Inflammatory macrophage (primary cell): ENCODE measurements around the gene FAM193B.
"Not testable (repeated sequence)": the region's sequence is repeated elsewhere in the genome, so short reads cannot be mapped to it uniquely, and the experiment has no call there.

Experiments used
- DNase-seq, 2 donors: peaks; one replicate each; pipeline ENCODE4 v3.0.0-alpha.2; 2020 to 2022

FAM193B gene

GRCh38 chr5:177499842-177500241 is 54.5 kb downstream of the FAM193B start:
- no peak for DNase-seq

- DNase-seq, result no peak
Observed at GRCh38 chr5:177498013-177498787, 56.2 kb downstream of the FAM193B start.

GRCh38 chr5:177497292-177498012 is 56.9 kb downstream of the FAM193B start, which contains the start of gene PDLIM7:
Gene PDLIM7, minus strand, starts transcription at chr5:177497604. Its CDS starts 1,092 bp downstream, at chr5:177496512.
- peak; percentile 98 for DNase-seq

GRCh38 chr5:177496727-177497291 is 57.6 kb downstream of the FAM193B start:
- peak in 1 of 2 donors; percentile 53 for DNase-seq

GRCh38 chr5:177496070-177496726 is 58.2 kb downstream of the FAM193B start:
- DNase-seq, result no peak

GRCh38 chr5:177495243-177496060 is 58.9 kb downstream of the FAM193B start:
- peak; percentile 50 to 75 for DNase-seq

- DNase-seq, result peak; percentile 90 to 91
Observed at GRCh38 chr5:177494346-177495195, 59.8 kb downstream of the FAM193B start.

- DNase-seq, result peak in 1 of 2 donors; percentile 25
Observed at GRCh38 chr5:177493795-177494345, 60.5 kb downstream of the FAM193B start.

- DNase-seq, result no peak
Observed at GRCh38 chr5:177492841-177493240, 61.5 kb downstream of the FAM193B start.

- no peak for DNase-seq
Observed at GRCh38 chr5:177491983-177492746, 62.2 kb downstream of the FAM193B start.

GRCh38 chr5:177491429-177491945 is 62.9 kb downstream of the FAM193B start:
- peak in 1 of 2 donors; percentile 15 for DNase-seq

GRCh38 chr5:177490992-177491391 is 63.4 kb downstream of the FAM193B start:
- no peak for DNase-seq

- no peak for DNase-seq
Observed at GRCh38 chr5:177490311-177490991, 63.9 kb downstream of the FAM193B start.

GRCh38 chr5:177489119-177489716 is 65.1 kb downstream of the FAM193B start:
- DNase-seq, result no peak

- no peak for DNase-seq
Observed at GRCh38 chr5:177487975-177488374, 66.4 kb downstream of the FAM193B start.

GRCh38 chr5:177487144-177487543 is 67.2 kb downstream of the FAM193B start:
- no peak for DNase-seq

- no peak for DNase-seq
Observed at GRCh38 chr5:177486256-177486655, 68.1 kb downstream of the FAM193B start.

- not testable (repeated sequence) for DNase-seq
Observed at GRCh38 chr5:177485753-177486152, 68.6 kb downstream of the FAM193B start.
